Adrenal gland (tissue), 12 donors: ENCODE measurements around the gene ATXN7. TPM values are rescaled to one million over a fixed set of nuclear protein-coding genes. Genes with fewer than 3 reads are reported as not detected.

Experiments used
- DNase-seq, 7 donors: peaks; one replicate each; pipeline ENCODE4 v3.0.0-alpha.2; 2019 to 2020
- H3K27ac ChIP-seq, 5 donors: fragments of 200-600 bp; sonication (generic) in 4 of 5; 1 replicate in 3 of 5; 2 replicates in 2 of 5; pipeline versions ENCODE4 v1.5.1 to v1.8.0; 2016 to 2020; ENCODE audit warnings: mild to moderate bottlenecking in 1 of 5
- H3K27me3 ChIP-seq: fragments of 200-600 bp; 2 replicates; pipeline ENCODE4 v1.8.0; 2021
- H3K36me3 ChIP-seq, 2 donors: fragments of 200-600 bp; replicated peaks in 1 of 2; 1 replicate in 1 of 2; 2 replicates in 1 of 2; pipeline versions ENCODE4 v1.5.1 to v1.8.0; 2018 to 2022
- H3K4me1 ChIP-seq, 2 donors: fragments of 200-600 bp; replicated peaks in 1 of 2; 1 replicate in 1 of 2; 2 replicates in 1 of 2; pipeline versions ENCODE4 v1.5.1 to v1.8.0; 2018 to 2021
- H3K4me3 ChIP-seq, 4 donors: fragments of 200-600 bp; sonication (generic) in 3 of 4; one replicate each; pipeline ENCODE4 v1.5.1; 2016 to 2018
- H3K9me3 ChIP-seq, 3 donors: fragments of 200-600 bp; sonication (generic) in 1 of 3; replicated peaks in 1 of 3; 1 replicate in 2 of 3; 2 replicates in 1 of 3; pipeline versions ENCODE4 v1.5.1 to v1.8.0; 2016 to 2021
- CTCF ChIP-seq, 6 experiments: fragments of 450-650 bp in 4 of 6; fragments of 200-600 bp in 2 of 6; sonication (generic) in 1 of 6; IDR thresholded peaks; 1 replicate in 5 of 6; 2 replicates in 1 of 6; pipeline versions ENCODE4 v1.5.1 to v1.8.0; 2016 to 2021; ENCODE audit warnings: antibody characterized with exemption in 6 of 6, mild to moderate bottlenecking in 2 of 6, moderate library complexity in 1 of 6
- POLR2A ChIP-seq, 2 donors: fragments of 450-650 bp; IDR thresholded peaks; one replicate each; pipeline ENCODE4 v1.6.1; 2017; ENCODE audit warnings: antibody characterized with exemption in 2 of 2, mild to moderate bottlenecking in 2 of 2, moderate library complexity in 1 of 2
- WGBS, 4 donors: extraction: QIAGEN DNeasy Blood & Tissue Kit in 2 of 4; methylation state at CpG; one replicate each; pipeline versions ENCODE4 v1.1.5 to v1.1.7; 2013 to 2017; 5-methylcytosine and 5-hydroxymethylcytosine counted together
- intact Hi-C, 2 donors: fragments of 100-400 bp; cut with DNase I; formaldehyde crosslinking; loops; one replicate each; pipeline versions ENCODE4 v1.14.1 to v1.15.0; 2022 to 2023
- polyA plus RNA-seq, 3 donors: library from polyadenylated mRNA; stranded (reverse); fragments of 200-250 nt in 2 of 3; fragments of 350-450 nt in 1 of 3; fragmentation: Illumina TruSeq in 1 of 3; extraction: RNeasy Lipid Tissue Mini Kit (QIAGEN cat#74804) in 1 of 3; gene quantifications; one replicate each; pipeline ENCODE4 v1.2.3, GENCODE V29; 2013 to 2014
- total RNA-seq, 9 donors: library from RNA; depleted of rRNA in 4 of 9; stranded (reverse); fragments of >200 nt in 4 of 9; fragments of 120-200 nt in 1 of 9; fragmentation: NEBNext Ultra II Directional in 1 of 9; extraction: Animal tissue kit (Norgen Biotek cat#: 25700) in 1 of 9; gene quantifications; one replicate each; pipeline versions ENCODE4 v1.1.0 to v1.2.4, GENCODE V29; 2013 to 2023
- donor health status: healthy with polysubstance abuse.
- donor health status: Bipolar disorder and iron deficiency.
- donor health status: DM: yes; HTN: yes; CAD: no.
- donor health status: DM: no; HTN: no; CAD: no.
- donor health status: DM: no; HTN: no; CAD: no.
- donor health status: DM: yes; HTN: yes; CAD: no.

The ATXN7 gene
- total and polyA plus RNA-seq, 12 donors, result 4.1 to 27.3 (median 18.0) TPM

- H3K4me3 ChIP-seq, result no peak overlapping the region
- no peak for TF ChIP-seq POLR2A (IDR thresholded peaks at IDR 0.05)
- TF ChIP-seq CTCF (IDR thresholded peaks at IDR 0.05), result no peak
- 13 to 28% (median 22%) methylated on average over 1 of the region's 1 CpG for WGBS, 4 donors
- intact Hi-C loops, result no loop called here
- peak overlapping the region in 3 of 5 donors; percentile 27 to 65 (median 44) for H3K27ac ChIP-seq
- DNase-seq, result peak in 1 of 7 donors; percentile 8
- H3K9me3 ChIP-seq, result no peaks in the 10 kb centered on the region
- H3K4me1 ChIP-seq, result peaks cover 0 to 11% of the 10 kb centered on the region in 2 donors
- no peaks in the 10 kb centered on the region for H3K27me3 ChIP-seq
- H3K36me3 ChIP-seq, result no peaks in the 10 kb centered on the region
These were observed 8.2 kb upstream of the ATXN7 start for GRCh38 chr3:63855333-63855940.

- WGBS, 4 donors, result 77 to 85% (median 83%) methylated on average over 2 of the region's 2 CpGs
- H3K4me3 ChIP-seq, result no peak overlapping the region
- intact Hi-C loops, result no loop called here
- no peaks in the 10 kb centered on the region for H3K27me3 ChIP-seq
- no peak overlapping the region for H3K27ac ChIP-seq
- DNase-seq, result no peak
- peaks cover 0 to 12% of the 10 kb centered on the region in 2 donors for H3K4me1 ChIP-seq
- H3K9me3 ChIP-seq, result no peaks in the 10 kb centered on the region
- TF ChIP-seq CTCF (IDR thresholded peaks at IDR 0.05) (no peak), POLR2A (IDR thresholded peaks at IDR 0.05) (no peak)
- no peaks in the 10 kb centered on the region for H3K36me3 ChIP-seq
These were observed 6.4 kb upstream of the ATXN7 start for GRCh38 chr3:63857311-63857710.

GRCh38 chr3:63860776-63861175 is 2.9 kb upstream of the ATXN7 start:
- Histone ChIP-seq H3K36me3 (no peaks in the 10 kb centered on the region), H3K4me3 (no peak overlapping the region), H3K27ac (no peak overlapping the region), H3K9me3 (no peaks in the 10 kb centered on the region), H3K27me3 (no peaks in the 10 kb centered on the region), H3K4me1 (peaks cover 7 to 16% of the 10 kb centered on the region in 2 donors)
- intact Hi-C loops, result no loop called here
- TF ChIP-seq CTCF (IDR thresholded peaks at IDR 0.05) (no peak), POLR2A (IDR thresholded peaks at IDR 0.05) (no peak)
- 90 to 97% (median 93%) methylated on average over 3 of the region's 3 CpGs for WGBS, 4 donors
- DNase-seq, result no peak

GRCh38 chr3:63861306-63861705 is 2.4 kb upstream of the ATXN7 start:
- no peak for DNase-seq
- H3K27ac ChIP-seq, result no peak overlapping the region
- H3K27me3 ChIP-seq, result no peaks in the 10 kb centered on the region
- no peaks in the 10 kb centered on the region for H3K9me3 ChIP-seq
- H3K4me1 ChIP-seq, result peaks cover 7 to 15% of the 10 kb centered on the region in 2 donors
- intact Hi-C loops, result no loop called here
- H3K4me3 ChIP-seq, result no peak overlapping the region
- H3K36me3 ChIP-seq, result no peaks in the 10 kb centered on the region
- TF ChIP-seq CTCF (IDR thresholded peaks at IDR 0.05) (no peak), POLR2A (IDR thresholded peaks at IDR 0.05) (no peak)
- 86 to 92% (median 92%) methylated on average over 5 of the region's 5 CpGs for WGBS, 4 donors
